ENCODE results near the gene IL11RA.

The IL11RA gene

GRCh38 chr9:34654323-34655051 is 2.5 kb downstream of the IL11RA start:
- peak; percentile 91 for DNase-seq

- no peak for DNase-seq
These were observed 3.4 kb downstream of the IL11RA start for GRCh38 chr9:34655394-34655793.

- no peak for DNase-seq
These were observed 5.0 kb downstream of the IL11RA start for GRCh38 chr9:34656992-34657391.

DNA sequence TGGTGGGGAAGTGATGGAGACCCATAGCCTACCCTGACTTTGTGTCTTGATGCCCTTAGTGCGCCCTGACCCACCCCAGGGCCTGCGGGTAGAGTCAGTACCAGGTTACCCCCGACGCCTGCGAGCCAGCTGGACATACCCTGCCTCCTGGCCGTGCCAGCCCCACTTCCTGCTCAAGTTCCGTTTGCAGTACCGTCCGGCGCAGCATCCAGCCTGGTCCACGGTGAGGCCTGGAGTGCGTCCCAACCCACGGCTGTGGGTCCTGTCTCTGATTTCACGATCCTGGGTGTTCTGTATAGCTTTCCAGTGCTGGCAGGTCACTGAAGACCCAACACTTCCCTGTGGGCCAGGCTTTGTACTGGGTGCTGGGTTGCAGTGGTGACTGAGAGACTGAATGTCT is 6.5 kb downstream of the IL11RA start:
- DNase-seq = no peak

DNA sequence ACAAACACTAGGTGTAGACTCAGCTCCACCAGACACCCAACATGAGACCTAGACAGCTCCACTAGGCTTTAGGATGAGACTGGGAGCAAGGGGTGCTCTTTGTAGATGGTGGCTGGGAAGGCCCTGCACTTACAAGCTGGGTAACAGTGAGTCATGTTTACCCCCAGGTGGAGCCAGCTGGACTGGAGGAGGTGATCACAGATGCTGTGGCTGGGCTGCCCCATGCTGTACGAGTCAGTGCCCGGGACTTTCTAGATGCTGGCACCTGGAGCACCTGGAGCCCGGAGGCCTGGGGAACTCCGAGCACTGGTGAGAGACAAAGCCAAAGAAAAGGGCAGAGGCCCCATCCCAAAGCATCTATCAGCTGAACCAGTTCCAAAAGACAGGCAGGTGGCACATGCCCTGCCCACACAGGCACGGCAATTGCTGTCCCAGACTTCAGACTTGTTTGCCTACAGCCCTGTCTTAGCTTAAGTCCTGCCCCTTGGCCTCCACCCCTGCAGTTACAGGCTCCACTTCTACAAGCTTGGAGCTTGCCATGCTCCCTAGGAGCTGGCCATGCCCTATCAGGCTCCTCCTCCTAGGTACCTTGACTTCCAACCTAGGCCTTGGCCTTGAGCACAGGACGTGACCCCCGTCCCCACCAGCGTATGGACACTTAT is 7.7 kb downstream of the IL11RA start:
- DNase-seq = no peak

DNA sequence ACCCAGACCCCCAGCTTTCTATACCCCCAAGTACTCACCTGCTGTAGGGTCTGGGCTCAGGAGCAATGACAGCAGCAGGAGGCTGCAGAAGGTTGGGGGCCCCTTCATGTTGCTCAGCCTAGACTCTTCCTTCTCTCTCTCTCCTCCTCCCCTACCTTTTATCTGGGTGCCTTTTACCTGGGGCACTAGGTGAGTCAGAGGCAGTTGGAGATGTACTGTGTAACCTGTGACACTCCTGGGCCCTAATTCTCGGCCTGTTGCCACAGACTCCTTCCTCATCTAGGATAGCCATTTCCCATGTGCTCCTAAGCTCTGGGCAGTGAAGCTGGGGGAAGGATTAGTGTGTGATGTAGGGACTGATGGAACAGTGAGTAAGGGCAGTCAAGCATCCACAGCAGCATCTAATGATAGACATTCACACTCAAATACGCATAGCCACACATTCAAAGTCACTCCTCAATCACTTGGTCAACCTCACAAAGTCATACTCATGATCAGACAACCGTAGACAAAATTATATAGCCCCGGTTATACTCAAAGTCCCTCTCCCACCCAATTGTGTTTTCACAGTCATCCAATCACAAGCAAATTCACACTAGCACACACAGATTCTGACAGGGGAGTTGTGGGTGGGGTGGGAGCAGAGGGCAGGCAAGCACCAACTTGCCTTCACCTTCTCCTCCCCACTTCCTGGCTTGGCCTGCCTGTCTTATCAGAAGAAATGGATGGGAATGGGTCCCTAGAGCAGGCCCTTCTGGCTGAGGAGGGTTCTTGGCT is 10.7 kb downstream of the IL11RA start, which contains the start of gene CCL27:
Gene CCL27, minus strand, starts transcription at position 132 of the 777 bp plus-strand sequence. Its CDS starts 24 bp downstream, at position 108.
- DNase-seq = no peak

DNA sequence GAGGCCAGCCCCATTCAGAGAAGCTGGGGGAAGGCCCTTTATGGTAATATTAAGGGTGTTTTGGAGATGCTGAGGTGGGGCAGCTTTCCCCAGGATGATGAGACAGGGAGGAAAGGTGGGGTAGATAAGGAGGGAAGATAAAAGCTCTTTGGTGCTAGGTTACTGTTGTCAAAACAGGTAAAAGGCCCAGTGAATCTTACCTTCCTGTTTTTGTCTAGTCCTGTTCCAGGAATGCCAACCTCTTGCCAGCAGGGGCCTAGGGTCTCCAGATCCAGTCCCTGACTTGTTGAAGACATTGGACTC is 11.3 kb downstream of the IL11RA start:
- DNase-seq = no peak

DNA sequence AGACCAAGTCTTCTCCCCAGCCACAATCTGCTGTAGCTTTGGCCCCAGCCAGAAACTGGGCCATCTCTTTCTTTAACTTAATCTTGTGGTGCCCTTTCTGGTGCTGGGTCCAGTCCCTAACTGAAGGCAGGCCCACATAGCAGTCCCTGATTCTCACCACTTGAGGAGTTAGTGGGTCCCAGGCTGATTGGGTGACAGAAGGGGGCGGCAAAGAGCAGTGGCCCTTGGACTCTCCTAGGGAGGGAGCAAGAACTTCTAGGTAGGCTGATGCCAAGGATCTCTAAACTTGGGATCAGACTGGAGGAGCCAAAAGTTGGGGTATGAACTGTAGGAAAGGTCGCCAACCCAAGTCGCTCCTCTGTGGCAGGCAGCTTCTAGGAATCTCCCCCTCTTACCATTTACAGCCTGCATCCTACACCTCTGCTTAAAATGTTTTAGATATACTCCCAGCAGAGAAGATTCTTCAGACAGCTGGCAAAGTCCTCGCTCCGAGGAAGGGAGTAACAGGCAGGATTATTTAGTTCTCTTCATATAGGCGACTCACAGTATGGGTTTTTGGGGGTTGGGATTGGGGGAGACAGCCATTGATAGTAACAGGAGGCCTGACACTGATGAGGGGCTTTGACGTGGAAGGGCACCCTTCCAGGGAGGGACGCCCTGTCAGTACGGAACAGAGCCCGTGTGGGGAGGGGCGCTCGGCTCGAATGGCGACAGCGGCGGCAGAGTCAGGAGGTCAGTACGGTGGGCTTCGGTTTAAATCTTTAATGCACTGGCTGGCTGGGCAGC is 12.5 kb downstream of the IL11RA start:
- peak; percentile 77 for DNase-seq

- no peak for DNase-seq
These were observed 13.0 kb downstream of the IL11RA start for GRCh38 chr9:34665067-34665380.

- peak; percentile 96 for DNase-seq
These were observed 13.6 kb downstream of the IL11RA start for GRCh38 chr9:34665381-34666250.

DNA sequence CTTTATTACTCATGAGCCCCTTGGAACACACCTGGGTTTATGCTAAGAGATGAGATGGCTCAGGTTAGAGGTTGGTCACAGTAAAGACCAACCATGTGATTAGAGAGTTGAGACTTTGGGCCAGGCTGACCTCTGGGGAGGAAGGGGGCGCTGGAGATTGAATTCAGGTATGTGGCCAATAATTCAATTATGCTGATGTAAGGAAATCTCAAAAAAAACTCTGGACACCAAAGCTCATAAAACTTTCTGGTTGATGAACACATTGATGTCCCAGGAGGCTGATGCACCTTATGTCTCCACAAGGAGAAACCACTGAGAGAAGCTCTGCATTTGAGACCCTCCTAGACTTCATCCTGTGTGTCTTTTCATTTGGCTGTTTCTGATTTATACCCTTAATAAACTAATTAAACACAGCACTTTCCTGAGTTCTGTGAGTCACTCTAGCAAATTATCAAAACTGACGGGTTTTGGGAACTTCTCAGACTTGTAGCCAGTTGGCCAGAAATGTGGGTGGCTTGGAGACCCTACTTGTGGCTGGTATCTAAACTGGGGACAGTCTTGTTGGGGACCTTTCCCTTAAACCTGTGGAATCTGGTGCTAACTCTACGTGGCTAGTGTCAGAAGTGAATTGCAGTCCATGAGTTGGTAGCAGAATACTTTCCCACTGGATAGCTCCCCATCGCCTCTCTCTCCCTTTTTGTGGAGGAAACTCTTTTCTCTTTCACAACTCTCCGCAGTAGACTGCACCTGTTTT is 18.0 kb downstream of the IL11RA start:
- DNase-seq = no peak

DNA sequence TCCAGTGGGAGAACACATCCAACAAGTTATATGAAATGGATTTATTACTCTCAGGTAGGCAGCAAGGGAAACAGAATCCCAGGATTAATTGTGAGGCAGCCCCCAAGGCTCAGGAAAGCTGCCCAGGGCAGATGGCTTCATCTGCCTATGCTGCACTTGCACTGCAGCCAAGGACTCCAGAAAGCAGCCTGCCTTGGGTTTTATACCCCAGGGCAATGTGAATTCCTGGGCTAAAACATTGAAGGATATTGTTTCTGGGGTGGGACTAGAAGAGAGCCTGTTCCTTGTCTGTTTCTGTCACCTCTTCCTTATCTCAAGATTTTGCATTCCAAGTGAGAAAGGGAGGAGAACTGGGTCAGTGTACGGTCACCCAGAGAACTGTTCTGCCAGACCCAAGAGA is 19.3 kb downstream of the IL11RA start:
- DNase-seq = no peak

GRCh38 chr9:34674440-34674839 is 22.5 kb downstream of the IL11RA start:
- DNase-seq = no peak

GRCh38 chr9:34675048-34675714 is 23.2 kb downstream of the IL11RA start:
- DNase-seq = peak; percentile 78

GRCh38 chr9:34675869-34676268 is 23.9 kb downstream of the IL11RA start:
- DNase-seq = no peak

DNA sequence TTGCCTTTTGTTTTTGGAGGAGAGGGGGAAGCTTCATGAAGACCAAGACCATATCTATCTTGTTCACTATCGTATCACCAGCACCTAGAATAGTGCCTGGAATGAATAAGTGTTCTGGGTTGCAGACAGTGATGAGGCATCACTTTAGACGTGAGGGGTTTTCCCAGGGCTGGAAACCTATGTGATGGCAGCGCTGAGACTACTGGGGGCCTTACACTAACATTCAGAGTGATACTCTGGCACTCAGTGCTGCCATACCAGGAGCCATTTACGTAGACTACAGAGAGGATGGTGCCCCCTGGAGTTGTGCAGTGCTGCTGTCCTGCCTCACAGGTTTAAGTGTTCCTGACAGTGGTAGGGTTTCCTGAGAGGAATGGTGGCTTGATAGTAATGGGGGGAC is 32.2 kb downstream of the IL11RA start:
- no peak for DNase-seq

GRCh38 chr9:34684816-34685215 is 32.8 kb downstream of the IL11RA start:
- DNase-seq = no peak

- no peak for DNase-seq
These were observed 33.6 kb downstream of the IL11RA start for GRCh38 chr9:34685591-34685990.

DNA sequence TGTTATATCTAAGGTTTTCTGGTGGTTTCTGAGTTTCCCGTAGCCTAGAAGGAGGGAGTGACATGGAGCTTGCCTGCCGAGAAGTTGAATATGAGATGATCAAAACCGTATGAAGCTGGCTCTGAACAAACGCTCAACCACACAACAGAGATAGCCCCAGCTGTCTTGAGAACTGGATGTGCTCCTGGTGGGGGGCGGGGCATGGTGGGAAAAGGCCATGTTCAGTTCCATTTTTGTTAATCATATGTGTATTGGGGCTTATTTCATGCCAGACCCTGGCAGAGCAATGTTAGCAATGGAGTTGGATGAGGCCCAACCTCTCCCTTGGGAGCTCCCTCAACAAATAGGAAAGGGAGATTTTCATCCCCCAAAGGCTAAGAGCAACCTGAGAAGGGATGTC is 34.2 kb downstream of the IL11RA start:
- peak; percentile 60 for DNase-seq

DNA sequence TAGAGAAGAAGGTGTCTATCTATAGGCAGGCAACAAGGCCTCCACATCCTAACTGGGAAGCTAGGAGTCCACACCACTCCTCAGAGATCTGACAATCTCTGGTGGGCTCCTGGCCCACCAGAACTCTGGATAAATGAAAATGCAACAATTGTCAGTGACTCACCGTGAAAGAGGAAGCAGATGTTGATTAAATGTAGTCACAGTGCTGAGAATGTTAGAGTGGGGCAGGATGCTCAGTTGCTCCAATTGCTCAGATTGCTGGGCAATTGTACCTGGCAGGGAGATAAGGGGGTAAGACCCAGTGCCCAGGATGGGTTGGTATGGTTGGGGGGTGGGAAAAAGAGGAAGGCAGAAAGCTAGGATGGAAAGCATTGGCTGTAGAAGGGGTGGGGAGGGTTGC is 34.7 kb downstream of the IL11RA start:
- DNase-seq = no peak
